WI38 (cell line): ENCODE data around the gene ANKMY1.

Experiments
- H3K4me3 ChIP-seq: 2 replicates; pipeline ENCODE4 v1.5.1; 2011; ENCODE audit warnings: low read depth, mild to moderate bottlenecking, control low read depth, low read length
- CTCF ChIP-seq: IDR thresholded peaks from 2 replicates; pipeline ENCODE4 v1.5.1; 2012; ENCODE audit warnings: low read depth, mild to moderate bottlenecking, control low read depth, low read length

Gene ANKMY1

GRCh38 chr2:240464514-240465241 lies 93.1 kb downstream of the ANKMY1 start:
- H3K4me3 ChIP-seq, result no peak overlapping the region
- TF ChIP-seq CTCF, result no peak

DNA sequence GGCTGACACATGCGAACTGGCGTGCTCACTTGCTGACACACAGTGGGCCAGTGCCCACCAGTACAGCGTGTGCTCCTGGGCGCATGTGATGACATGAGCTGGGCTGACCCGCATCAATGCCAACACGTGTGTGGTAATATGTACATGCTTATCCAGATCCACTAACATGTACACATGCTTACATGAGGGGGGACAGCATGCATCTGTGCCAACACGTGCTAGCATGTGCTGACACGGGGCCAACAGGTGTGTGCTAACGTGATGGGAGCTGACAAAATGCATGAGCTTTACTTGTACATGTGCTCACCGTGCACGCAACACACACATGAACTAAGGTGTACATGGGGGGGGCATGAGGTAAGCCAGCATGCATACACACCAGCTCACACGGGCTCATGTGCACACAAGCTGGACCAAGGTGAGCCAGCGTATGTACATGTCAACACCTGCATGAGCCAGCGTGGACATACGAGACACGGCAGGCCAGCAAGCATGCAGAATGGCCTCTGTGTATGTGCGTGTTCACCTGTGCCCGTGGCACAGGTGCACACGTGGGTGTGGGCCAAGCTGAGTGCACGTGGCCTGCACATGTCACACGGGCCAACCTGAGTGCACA lies 93.8 kb downstream of the ANKMY1 start:
- TF ChIP-seq CTCF, result no peak
- H3K4me3 ChIP-seq, result no peak overlapping the region

GRCh38 chr2:240463274-240463865 lies 94.4 kb downstream of the ANKMY1 start:
- TF ChIP-seq CTCF, result no peak

GRCh38 chr2:240462707-240463273 lies 95.0 kb downstream of the ANKMY1 start:
- TF ChIP-seq CTCF, result no peak
- no peak overlapping the region for H3K4me3 ChIP-seq

More at GRCh38 chr2:240463274-240463865, 94.4 kb downstream of the ANKMY1 start:
- no peak overlapping the region for H3K4me3 ChIP-seq

GRCh38 chr2:240462073-240462706 lies 95.6 kb downstream of the ANKMY1 start:
- TF ChIP-seq CTCF, result no peak
- H3K4me3 ChIP-seq, result no peak overlapping the region

DNA sequence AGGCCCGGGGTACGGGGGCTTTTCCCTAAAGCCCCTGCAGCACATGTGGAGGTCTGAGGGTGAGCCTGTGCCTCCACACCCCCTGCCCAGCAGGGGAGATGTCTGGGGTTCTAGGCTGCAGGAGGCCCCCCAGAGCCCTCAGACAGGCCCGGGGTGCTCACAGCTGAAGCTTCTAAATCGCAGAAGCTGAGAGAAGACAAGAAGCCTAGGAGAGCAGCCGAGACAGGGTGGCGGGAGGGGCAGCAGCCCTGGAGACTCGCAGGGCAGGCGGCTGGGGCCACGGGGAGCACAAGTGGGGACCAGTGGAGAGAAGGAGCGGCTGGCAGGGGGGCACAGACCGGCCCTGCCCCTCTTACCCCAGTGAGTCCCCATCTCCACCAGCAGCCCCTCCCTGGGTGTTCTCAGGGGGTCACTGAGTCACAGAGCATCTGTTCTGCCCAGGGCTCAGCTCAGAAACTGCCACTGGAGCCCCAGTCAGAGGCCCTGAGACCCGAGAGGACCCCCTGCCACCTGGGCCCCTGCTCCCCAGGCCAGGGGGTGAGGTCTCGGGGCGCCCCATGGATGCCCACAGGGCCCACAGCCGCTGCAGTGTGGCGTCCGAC lies 96.2 kb downstream of the ANKMY1 start:
- no peak overlapping the region for H3K4me3 ChIP-seq
- TF ChIP-seq CTCF, result no peak
